ENCODE data around the gene BATF.

BATF gene

GRCh38 chr14:75545907-75546306 is 23.6 kb downstream of the BATF start:
- in situ Hi-C loops (cut with HindIII; ENCODE audit: low sequenced_read_pairs) = no loop called here

GRCh38 chr14:75547552-75548250 is 25.4 kb downstream of the BATF start:
- in situ Hi-C loops (cut with HindIII; ENCODE audit: low sequenced_read_pairs) = no loop called here
- TF ChIP-seq CTCF (IDR thresholded peaks at IDR 0.05; ENCODE audit: low read depth, low read length, missing control alignments) = no peak
- DNase-seq (ENCODE audit: low read depth) = no peak
- H3K4me3 ChIP-seq (ENCODE audit: low read depth, low read length) = no peak overlapping the region

More at GRCh38 chr14:75545907-75546306, 23.6 kb downstream of the BATF start:
- H3K4me3 ChIP-seq (ENCODE audit: low read depth, low read length) = no peak overlapping the region
- DNase-seq (ENCODE audit: low read depth) = no peak
- no peak for TF ChIP-seq CTCF (IDR thresholded peaks at IDR 0.05; ENCODE audit: low read depth, low read length, missing control alignments)

GRCh38 chr14:75548544-75548943 is 26.3 kb downstream of the BATF start:
- H3K4me3 ChIP-seq (ENCODE audit: low read depth, low read length) = no peak overlapping the region
- peak; percentile 9 for DNase-seq (ENCODE audit: low read depth)
- TF ChIP-seq CTCF (IDR thresholded peaks at IDR 0.05; ENCODE audit: low read depth, low read length, missing control alignments) = no peak
- in situ Hi-C loops (cut with HindIII; ENCODE audit: low sequenced_read_pairs) = no loop called here

- in situ Hi-C loops (cut with HindIII; ENCODE audit: low sequenced_read_pairs) = no loop called here
- TF ChIP-seq CTCF (IDR thresholded peaks at IDR 0.05; ENCODE audit: low read depth, low read length, missing control alignments) = no peak
- DNase-seq (ENCODE audit: low read depth) = no peak
These were observed 26.9 kb downstream of the BATF start for GRCh38 chr14:75549169-75549568.

GRCh38 chr14:75551021-75551420 is 28.8 kb downstream of the BATF start:
- DNase-seq (ENCODE audit: low read depth) = no peak
- in situ Hi-C loops (cut with HindIII; ENCODE audit: low sequenced_read_pairs) = no loop called here
- TF ChIP-seq CTCF (IDR thresholded peaks at IDR 0.05; ENCODE audit: low read depth, low read length, missing control alignments) = no peak
- no peak overlapping the region for H3K4me3 ChIP-seq (ENCODE audit: low read depth, low read length)

More at GRCh38 chr14:75549169-75549568, 26.9 kb downstream of the BATF start:
- no peak overlapping the region for H3K4me3 ChIP-seq (ENCODE audit: low read depth, low read length)

GRCh38 chr14:75553157-75553556 is 30.9 kb downstream of the BATF start:
- in situ Hi-C loops (cut with HindIII; ENCODE audit: low sequenced_read_pairs) = no loop called here
- H3K4me3 ChIP-seq (ENCODE audit: low read depth, low read length) = no peak overlapping the region
- no peak for TF ChIP-seq CTCF (IDR thresholded peaks at IDR 0.05; ENCODE audit: low read depth, low read length, missing control alignments)
- DNase-seq (ENCODE audit: low read depth) = no peak

All from astrocyte of the cerebellum (primary cell).